Stimulated activated memory B cell treated with anti-CD40 and anti-IgM and Interleukin-4, amounts not matched to agents 10 μg/mL and 1 μg/mL and 100 μg/mL, for 72 hours (primary cell): ENCODE results near the gene ACSS1.

Experiments
- ATAC-seq: fragments of 150-1000 bp; cut with Tn5 transposase; 2 replicates; pipeline ENCODE4 v1.10.0; 2021
- H3K27ac Mint-ChIP-seq: one replicate; pipeline ENCODE4 v1.8.0; 2022; ENCODE audit warnings: mild to moderate bottlenecking, mixed read lengths
- H3K27me3 Mint-ChIP-seq: one replicate; pipeline ENCODE4 v1.8.0; 2022; ENCODE audit warnings: mixed read lengths
- H3K36me3 Mint-ChIP-seq: one replicate; pipeline ENCODE4 v1.8.0; 2022; ENCODE audit warnings: mixed read lengths
- H3K4me1 Mint-ChIP-seq: one replicate; pipeline ENCODE4 v1.8.0; 2022; ENCODE audit warnings: mixed read lengths
- H3K4me3 Mint-ChIP-seq: one replicate; pipeline ENCODE4 v1.8.0; 2022; ENCODE audit warnings: mild to moderate bottlenecking, moderate library complexity, mixed read lengths
- H3K9me3 Mint-ChIP-seq: one replicate; pipeline ENCODE4 v1.8.0; 2022; ENCODE audit warnings: mixed read lengths

Gene ACSS1

DNA sequence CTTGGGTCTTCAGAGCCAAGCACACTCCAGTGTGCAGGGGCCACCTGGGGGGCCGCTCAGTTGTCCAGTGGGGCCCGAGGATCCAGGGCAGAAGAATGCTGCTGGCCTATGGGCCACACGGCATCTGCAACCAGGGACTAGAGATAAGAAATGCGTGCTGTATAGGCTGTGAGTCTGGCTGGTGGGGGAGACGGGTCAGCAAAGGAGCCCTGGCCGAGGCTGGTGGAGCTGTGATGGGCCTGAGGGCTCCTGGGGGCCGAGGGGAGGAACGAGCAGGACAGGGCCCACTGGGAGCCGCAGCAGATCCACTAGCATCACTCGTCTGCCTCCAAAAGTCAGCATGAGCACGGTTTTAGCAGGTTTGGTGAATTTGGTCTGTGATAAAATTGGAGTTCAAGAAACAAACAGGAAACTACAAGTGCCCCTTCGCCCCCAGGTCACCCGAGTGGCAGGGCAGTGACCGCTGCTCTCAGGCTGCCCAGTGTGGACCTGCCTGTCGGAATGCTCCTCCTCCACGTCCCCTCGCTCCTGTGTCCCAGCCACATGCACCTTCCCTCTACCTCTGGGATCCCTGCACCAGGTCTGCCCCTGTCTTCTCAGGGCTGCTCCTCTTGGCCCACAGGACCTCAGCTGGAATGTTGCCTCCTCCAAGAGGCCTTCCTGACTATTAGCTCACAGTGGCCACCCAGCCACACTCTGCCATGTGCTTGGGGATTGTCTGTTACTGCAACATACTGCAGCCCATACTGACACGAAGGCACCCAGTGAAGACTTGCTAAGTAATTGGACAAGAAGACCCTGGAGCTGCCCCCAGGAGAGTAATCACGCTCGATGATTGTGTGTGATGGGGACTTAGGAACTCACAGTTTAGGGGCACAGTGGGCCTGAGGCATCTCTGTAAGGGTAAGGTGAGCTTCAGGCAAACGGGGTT is 10.9 kb downstream of the ACSS1 start:
- Mint-ChIP-seq H3K27me3 (no peaks in the 10 kb centered on the region), H3K4me1 (peaks cover 72% of the 10 kb centered on the region), H3K36me3 (no peaks in the 10 kb centered on the region), H3K4me3 (no peak overlapping the region), H3K27ac (peak overlapping the region; percentile 93), H3K9me3 (no peaks in the 10 kb centered on the region)
- ATAC-seq: no peak

GRCh38 chr20:25046181-25046641 is 11.7 kb downstream of the ACSS1 start:
- ATAC-seq: no peak
- H3K27me3 Mint-ChIP-seq: no peaks in the 10 kb centered on the region
- no peaks in the 10 kb centered on the region for H3K36me3 Mint-ChIP-seq
- peaks cover 64% of the 10 kb centered on the region for H3K4me1 Mint-ChIP-seq
- H3K27ac Mint-ChIP-seq: peak overlapping the region; percentile 93
- no peaks in the 10 kb centered on the region for H3K9me3 Mint-ChIP-seq
- H3K4me3 Mint-ChIP-seq: no peak overlapping the region

DNA sequence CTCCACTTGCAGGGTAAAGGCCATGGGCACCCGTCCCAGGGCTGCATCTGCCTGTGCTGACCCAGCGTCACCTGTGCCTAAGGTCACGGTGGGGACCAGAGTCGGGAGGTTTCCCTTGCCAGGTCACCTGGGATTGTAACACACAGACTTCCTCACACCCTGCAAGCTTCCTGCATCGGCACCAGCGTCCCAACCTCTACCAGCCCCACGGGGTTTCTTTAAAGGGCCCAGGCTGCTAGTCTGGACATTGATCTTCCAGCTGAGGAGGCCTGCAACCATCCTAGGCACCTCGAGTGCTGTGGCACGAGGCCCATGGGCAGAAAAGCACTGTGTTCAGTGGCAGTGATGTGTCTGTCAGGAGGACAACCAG is 12.6 kb downstream of the ACSS1 start:
- H3K27me3 Mint-ChIP-seq: no peaks in the 10 kb centered on the region
- no peaks in the 10 kb centered on the region for H3K9me3 Mint-ChIP-seq
- H3K27ac Mint-ChIP-seq: peak overlapping the region; percentile 93
- no peak for ATAC-seq
- H3K4me3 Mint-ChIP-seq: no peak overlapping the region
- no peaks in the 10 kb centered on the region for H3K36me3 Mint-ChIP-seq
- peaks cover 55% of the 10 kb centered on the region for H3K4me1 Mint-ChIP-seq

DNA sequence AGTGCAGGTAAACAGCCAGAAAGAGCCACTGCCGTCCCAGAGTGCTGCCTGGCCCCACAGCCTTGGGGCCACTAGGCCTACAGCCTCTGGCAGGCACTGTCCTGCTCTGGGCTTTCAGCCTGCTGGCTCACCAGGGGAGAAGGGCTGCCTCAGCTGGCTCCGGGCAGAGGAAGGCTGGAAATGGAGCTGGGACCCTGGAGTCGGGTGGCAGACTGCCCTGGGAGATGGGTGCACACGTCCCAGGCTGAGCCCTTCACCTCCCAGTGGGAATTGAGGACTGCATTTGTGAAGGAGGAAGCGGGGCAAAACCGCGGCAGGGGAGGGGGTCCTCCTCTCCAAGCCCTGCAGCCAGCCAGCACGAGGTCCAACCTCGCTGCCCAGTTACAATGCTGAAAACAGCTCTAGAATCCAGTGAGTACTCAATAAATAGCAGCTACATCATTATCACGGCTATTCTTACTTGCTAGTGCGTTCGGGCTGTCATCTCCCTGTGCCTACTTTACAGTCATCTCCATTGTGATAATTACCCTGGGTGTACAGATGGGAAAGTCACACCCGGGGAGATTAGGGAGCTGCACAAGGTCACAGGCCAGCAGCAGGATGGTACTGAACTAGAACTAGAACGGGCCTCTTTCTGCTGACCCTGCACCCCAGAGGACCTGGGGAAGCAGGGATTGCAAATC is 13.1 kb downstream of the ACSS1 start:
- ATAC-seq: no peak
- peaks cover 50% of the 10 kb centered on the region for H3K4me1 Mint-ChIP-seq
- H3K9me3 Mint-ChIP-seq: no peaks in the 10 kb centered on the region
- no peak overlapping the region for H3K4me3 Mint-ChIP-seq
- no peaks in the 10 kb centered on the region for H3K27me3 Mint-ChIP-seq
- peak overlapping the region; percentile 93 for H3K27ac Mint-ChIP-seq
- no peaks in the 10 kb centered on the region for H3K36me3 Mint-ChIP-seq

- no peaks in the 10 kb centered on the region for H3K36me3 Mint-ChIP-seq
- H3K4me1 Mint-ChIP-seq: peaks cover 44% of the 10 kb centered on the region
- H3K27me3 Mint-ChIP-seq: no peaks in the 10 kb centered on the region
- H3K9me3 Mint-ChIP-seq: no peaks in the 10 kb centered on the region
- peak overlapping the region; percentile 93 for H3K27ac Mint-ChIP-seq
- no peak for ATAC-seq
- no peak overlapping the region for H3K4me3 Mint-ChIP-seq
These were observed 13.7 kb downstream of the ACSS1 start for GRCh38 chr20:25044261-25044560.

DNA sequence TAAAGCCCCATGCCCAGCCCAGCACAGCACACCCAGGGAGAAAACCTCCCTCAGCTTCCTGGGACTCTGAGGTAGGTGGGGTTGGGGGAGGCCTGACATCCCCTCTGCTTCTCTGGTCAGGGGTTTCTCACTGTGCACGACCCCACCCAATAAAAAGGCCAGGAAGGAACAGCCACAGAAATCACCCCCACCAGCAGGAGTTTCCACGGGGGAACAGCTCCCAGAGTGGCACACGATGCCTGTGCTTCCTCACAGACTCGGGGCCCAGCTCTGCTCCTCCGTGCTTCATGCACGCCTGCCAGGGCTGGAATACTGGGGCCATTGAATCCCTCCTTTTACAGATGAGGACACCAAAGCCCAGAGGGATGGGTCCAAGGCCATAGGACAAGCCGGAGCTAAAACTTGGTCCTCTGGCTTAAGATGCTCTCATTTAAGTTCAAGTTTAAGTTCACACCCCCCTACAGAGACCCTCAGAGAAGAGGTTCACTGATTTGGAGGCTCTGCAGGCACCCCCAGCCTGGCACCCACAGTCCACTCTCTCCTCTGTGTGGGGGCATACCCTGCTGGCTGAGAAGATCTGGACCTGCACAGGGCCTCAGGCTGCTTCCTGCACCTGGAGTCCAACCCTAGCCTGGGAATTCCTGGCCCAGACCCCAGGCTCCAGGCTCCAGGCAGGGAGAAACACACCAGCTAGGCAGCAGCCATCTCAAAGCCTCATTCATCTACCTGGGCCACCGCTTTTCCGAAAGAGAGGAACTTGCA is 14.3 kb downstream of the ACSS1 start:
- Mint-ChIP-seq H3K27me3 (no peaks in the 10 kb centered on the region), H3K36me3 (no peaks in the 10 kb centered on the region), H3K4me1 (peaks cover 42% of the 10 kb centered on the region), H3K27ac (peak overlapping the region; percentile 93), H3K4me3 (peak overlapping the region; percentile 60), H3K9me3 (no peaks in the 10 kb centered on the region)
- no peak for ATAC-seq

GRCh38 chr20:25042531-25043498 is 15.1 kb downstream of the ACSS1 start:
- Mint-ChIP-seq H3K4me3 (peak overlapping the region; percentile 60), H3K27me3 (no peaks in the 10 kb centered on the region), H3K36me3 (no peaks in the 10 kb centered on the region), H3K4me1 (peaks cover 51% of the 10 kb centered on the region), H3K27ac (peak overlapping the region; percentile 93), H3K9me3 (no peaks in the 10 kb centered on the region)
- peak; percentile 95 for ATAC-seq

DNA sequence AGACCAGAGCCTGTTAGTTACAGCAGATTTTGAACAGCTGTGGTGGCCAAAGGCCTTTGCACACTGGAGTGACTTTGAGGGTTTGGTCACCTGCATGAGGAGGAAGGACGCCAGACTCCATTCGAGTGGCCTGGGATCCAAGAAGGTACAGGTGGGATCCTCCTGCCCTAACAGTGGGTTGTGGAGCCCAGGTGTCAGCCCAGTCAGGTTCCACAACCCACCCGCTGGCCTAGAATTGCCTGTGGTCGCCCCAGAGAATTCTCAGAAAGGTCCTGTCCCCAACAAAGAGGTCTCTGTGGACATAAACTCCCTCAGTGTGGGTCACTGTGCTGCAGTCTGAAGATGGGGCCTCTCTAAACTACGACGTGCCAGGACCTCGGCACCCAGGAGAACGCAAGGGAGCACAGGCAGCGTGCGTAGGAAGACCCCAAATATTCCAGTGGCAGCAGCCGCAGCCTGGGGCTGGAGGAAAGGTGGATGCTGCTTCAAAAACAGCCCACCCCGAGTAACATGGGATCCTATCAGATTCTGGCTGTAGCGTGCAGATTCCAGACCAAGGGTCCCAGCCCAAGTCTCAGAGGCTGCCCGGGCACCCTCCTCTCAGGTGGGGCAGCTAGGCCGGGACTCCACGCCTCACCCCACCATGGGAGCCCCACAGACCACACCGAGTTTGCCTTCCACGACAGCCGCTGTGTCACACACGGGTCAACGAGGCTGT is 16.0 kb downstream of the ACSS1 start:
- H3K4me1 Mint-ChIP-seq: peaks cover 59% of the 10 kb centered on the region

GRCh38 chr20:25040438-25040831 is 17.5 kb downstream of the ACSS1 start:
- Mint-ChIP-seq H3K27ac (peak overlapping the region; percentile 22), H3K9me3 (no peaks in the 10 kb centered on the region), H3K4me3 (no peak overlapping the region), H3K36me3 (no peaks in the 10 kb centered on the region), H3K4me1 (peaks cover 69% of the 10 kb centered on the region), H3K27me3 (no peaks in the 10 kb centered on the region)
- no peak for ATAC-seq

More for the DNA sequence above, 16.0 kb downstream of the ACSS1 start:
- no peak for ATAC-seq
- no peaks in the 10 kb centered on the region for H3K36me3 Mint-ChIP-seq
- H3K9me3 Mint-ChIP-seq: no peaks in the 10 kb centered on the region
- no peak overlapping the region for H3K4me3 Mint-ChIP-seq
- no peaks in the 10 kb centered on the region for H3K27me3 Mint-ChIP-seq
- peak overlapping the region; percentile 93 for H3K27ac Mint-ChIP-seq

DNA sequence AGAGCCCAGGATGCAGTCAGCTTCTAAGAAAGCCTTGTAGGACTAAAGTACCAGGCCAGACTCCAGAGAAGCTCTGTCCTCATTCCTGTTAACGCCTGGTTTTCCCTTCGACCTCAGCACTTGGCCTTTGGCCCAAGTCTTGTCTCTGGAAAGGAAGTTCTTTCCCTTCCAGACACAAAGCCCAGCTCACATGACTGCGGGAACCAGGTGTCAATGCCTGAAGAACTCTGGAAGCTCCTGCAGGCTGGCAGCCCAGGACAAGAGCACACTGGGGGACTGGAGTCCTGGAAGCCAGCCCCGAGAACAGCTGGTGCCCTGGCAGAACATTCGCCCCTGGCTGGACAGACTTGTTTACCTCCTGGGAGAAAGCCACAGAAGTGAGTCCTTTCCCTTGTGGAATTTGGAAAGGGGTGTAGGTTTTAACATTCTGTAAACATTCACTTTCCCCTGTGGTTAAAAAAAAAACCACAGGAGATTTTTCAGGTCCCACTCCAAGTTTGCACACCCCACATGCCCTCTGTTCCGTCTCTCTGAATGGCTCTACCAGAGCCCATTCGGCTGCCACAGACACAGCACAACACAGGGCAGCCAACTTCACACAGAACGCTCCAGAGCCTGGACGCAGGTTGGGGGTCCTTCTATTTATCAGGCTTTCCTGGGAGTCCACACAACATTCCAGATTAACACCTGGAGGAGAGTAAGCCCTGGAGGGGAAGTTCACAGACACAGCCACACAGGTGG is 18.1 kb downstream of the ACSS1 start:
- peaks cover 68% of the 10 kb centered on the region for H3K4me1 Mint-ChIP-seq
- peak overlapping the region; percentile 22 for H3K27ac Mint-ChIP-seq
- no peaks in the 10 kb centered on the region for H3K9me3 Mint-ChIP-seq
- no peaks in the 10 kb centered on the region for H3K27me3 Mint-ChIP-seq
- no peak for ATAC-seq
- no peaks in the 10 kb centered on the region for H3K36me3 Mint-ChIP-seq
- H3K4me3 Mint-ChIP-seq: no peak overlapping the region

GRCh38 chr20:25038591-25039015 is 19.3 kb downstream of the ACSS1 start:
- Mint-ChIP-seq H3K4me3 (no peak overlapping the region), H3K27ac (peak overlapping the region; percentile 93), H3K9me3 (no peaks in the 10 kb centered on the region), H3K27me3 (no peaks in the 10 kb centered on the region), H3K36me3 (no peaks in the 10 kb centered on the region), H3K4me1 (peaks cover 62% of the 10 kb centered on the region)
- ATAC-seq: no peak

DNA sequence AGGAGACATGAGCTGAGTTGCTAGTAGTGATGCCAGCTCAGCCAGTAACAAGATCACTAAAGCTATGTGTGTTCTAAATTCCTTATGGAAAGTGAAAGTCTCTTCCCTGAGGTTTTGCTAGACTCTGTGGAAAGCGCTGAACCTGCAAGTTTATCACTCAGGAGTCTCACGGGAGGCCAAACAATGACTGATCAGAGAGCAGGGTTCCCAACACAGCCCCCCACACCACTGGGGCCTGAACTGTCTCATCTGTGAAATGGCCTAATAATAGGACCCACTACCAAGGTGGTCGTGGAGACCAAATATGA is 19.9 kb downstream of the ACSS1 start:
- no peaks in the 10 kb centered on the region for H3K36me3 Mint-ChIP-seq
- H3K27ac Mint-ChIP-seq: peak overlapping the region; percentile 93
- H3K9me3 Mint-ChIP-seq: no peaks in the 10 kb centered on the region
- no peaks in the 10 kb centered on the region for H3K27me3 Mint-ChIP-seq
- ATAC-seq: no peak
- no peak overlapping the region for H3K4me3 Mint-ChIP-seq
- peaks cover 60% of the 10 kb centered on the region for H3K4me1 Mint-ChIP-seq

DNA sequence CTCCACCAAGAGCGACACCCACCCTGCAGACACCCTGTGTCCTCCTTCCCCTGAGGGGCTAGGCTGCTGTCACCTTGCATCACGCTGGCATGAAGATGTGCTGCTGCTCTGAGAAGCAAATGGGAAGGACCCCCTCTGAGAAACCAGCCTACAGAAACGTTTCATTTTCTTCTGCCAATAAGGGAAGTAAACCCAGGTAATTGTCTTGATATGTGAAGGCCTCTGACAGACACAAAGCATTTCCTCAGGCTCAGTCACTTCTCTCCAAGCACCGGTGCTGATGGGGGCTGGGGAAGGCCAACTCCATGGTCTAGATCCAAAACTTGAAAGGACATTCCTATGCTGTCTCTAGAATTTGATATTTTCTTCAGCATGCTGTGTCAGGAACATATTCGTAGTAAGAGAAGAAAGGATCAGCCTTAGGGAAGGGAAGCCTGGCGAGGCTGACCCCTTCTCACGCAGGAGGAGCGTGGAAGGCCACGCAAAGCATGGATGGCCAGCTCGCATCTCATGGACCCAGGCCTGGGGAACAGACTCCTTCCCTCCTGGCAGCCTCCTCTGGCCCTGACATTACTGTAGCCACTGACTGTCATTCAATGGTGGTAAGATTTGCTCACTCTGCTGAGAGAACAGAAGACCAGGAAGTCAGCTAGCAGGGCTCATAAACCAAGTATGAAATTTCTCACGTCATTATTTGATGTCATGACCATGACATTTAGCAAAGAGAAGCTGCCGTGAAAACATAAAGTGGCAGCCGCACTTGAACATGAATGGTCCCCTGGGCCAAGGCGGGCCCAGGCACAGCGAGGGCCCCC is 20.4 kb downstream of the ACSS1 start:
- peak overlapping the region; percentile 93 for H3K27ac Mint-ChIP-seq
- peak; percentile 60 for ATAC-seq
- H3K4me3 Mint-ChIP-seq: no peak overlapping the region
- H3K4me1 Mint-ChIP-seq: peaks cover 55% of the 10 kb centered on the region
- H3K27me3 Mint-ChIP-seq: no peaks in the 10 kb centered on the region
- no peaks in the 10 kb centered on the region for H3K9me3 Mint-ChIP-seq
- H3K36me3 Mint-ChIP-seq: no peaks in the 10 kb centered on the region
